ENCODE data around the gene SLC35A5. TPM values are rescaled to one million over a fixed set of nuclear protein-coding genes. Genes with fewer than 3 reads are reported as not detected.

SLC35A5 gene
- total RNA-seq, 2 experiments from 2014 or later, result 14.7 to 15.3 TPM

DNA sequence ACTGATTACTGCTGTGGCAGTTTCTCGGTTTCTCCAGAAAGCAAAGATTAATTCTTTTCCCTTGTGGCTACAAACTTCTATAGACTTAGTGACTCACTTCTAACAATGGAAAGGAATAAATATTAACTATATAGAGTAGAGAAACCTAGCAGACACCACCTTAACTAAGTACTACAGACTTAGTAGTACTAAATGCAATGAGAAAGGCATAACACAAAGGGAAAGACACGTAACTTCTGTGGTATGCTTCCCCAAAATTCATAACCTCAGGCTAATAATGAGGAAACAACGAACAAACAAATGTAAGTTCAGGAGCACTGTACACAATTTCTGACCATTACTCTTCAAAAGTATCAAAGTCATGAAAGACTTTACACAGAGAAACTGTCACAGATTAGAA is 31.3 kb upstream of the SLC35A5 start:
- no peak for TF ChIP-seq CTCF (IDR thresholded peaks at IDR 0.05)
- ATAC-seq, result no peak
- CTCF ChIA-PET, result interaction anchor here (0.8 to 1.6 kb wide), 15 partner anchors 9 to 425 kb away, joined by 3 to 13 read pairs (median 4); partner anchors contain the start of genes CD200 and SLC9C1
- Mint-ChIP-seq H3K9me3 (no peaks in the 10 kb centered on the region), H3K4me1 (ENCODE audit: low read depth) (peaks cover 2% of the 10 kb centered on the region), H3K27me3 (no peaks in the 10 kb centered on the region), H3K4me3 (no peak overlapping the region), H3K27ac (no peak overlapping the region), H3K36me3 (ENCODE audit: low read depth) (peaks cover 14% of the 10 kb centered on the region)
- intact Hi-C loops (cut with micrococcal nuclease), result no loop called here
- no peak for DNase-seq
- POLR2A ChIA-PET, result no interaction called here

DNA sequence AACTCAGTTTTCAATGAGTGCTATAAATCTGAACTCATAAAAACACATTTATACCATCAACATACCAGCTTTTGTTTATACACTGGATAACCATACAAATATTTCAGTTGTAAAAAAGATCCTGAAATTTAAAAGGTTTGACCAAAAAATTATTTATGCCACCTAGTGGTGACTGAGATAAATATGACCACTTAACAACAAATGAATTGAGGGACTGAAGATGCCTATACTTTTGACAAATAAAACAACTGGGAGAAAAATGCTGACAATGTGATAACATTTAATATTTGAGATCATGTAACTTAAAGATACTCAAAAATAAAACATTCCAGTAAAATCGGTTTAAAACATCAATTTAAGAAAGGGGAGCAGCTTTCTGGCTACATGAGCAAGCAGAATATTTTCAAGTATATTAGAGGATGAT is 30.5 kb upstream of the SLC35A5 start:
- ATAC-seq (peak; percentile 45), DNase-seq (no peak)
- ChIA-PET CTCF (interaction anchor here (0.8 to 1.6 kb wide), 16 partner anchors 8 to 425 kb away, joined by 3 to 13 read pairs (median 4); partner anchors contain the start of genes CD200 and SLC9C1), POLR2A (no interaction called here)
- peaks cover 5% of the 10 kb centered on the region for H3K4me1 Mint-ChIP-seq (ENCODE audit: low read depth)
- TF ChIP-seq CTCF (IDR thresholded peaks at IDR 0.05), result peak; percentile 57
- intact Hi-C loops (cut with micrococcal nuclease), result no loop called here
- no peak overlapping the region for H3K27ac Mint-ChIP-seq
- H3K4me3 Mint-ChIP-seq, result no peak overlapping the region
- peaks cover 17% of the 10 kb centered on the region for H3K36me3 Mint-ChIP-seq (ENCODE audit: low read depth)
- H3K27me3 Mint-ChIP-seq, result no peaks in the 10 kb centered on the region
- no peaks in the 10 kb centered on the region for H3K9me3 Mint-ChIP-seq

- Mint-ChIP-seq H3K27ac (peak overlapping the region; percentile 70), H3K9me3 (no peaks in the 10 kb centered on the region), H3K27me3 (no peaks in the 10 kb centered on the region), H3K36me3 (ENCODE audit: low read depth) (peaks cover 40% of the 10 kb centered on the region), H3K4me3 (no peak overlapping the region), H3K4me1 (ENCODE audit: low read depth) (peaks cover 24% of the 10 kb centered on the region)
- DNase-seq, result no peak
- POLR2A ChIA-PET, result no interaction called here
- intact Hi-C loops (cut with micrococcal nuclease), result no loop called here
- ATAC-seq, result peak; percentile 89
- no peak for TF ChIP-seq CTCF (IDR thresholded peaks at IDR 0.05)
- CTCF ChIA-PET, result interaction anchor here (1.1 to 1.6 kb wide), 2 partner anchors 9 to 61 kb away, joined by 3 to 6 read pairs; no protein-coding TSS in a partner anchor
Observed at GRCh38 chr3:112539825-112540650, 21.8 kb upstream of the SLC35A5 start.

DNA sequence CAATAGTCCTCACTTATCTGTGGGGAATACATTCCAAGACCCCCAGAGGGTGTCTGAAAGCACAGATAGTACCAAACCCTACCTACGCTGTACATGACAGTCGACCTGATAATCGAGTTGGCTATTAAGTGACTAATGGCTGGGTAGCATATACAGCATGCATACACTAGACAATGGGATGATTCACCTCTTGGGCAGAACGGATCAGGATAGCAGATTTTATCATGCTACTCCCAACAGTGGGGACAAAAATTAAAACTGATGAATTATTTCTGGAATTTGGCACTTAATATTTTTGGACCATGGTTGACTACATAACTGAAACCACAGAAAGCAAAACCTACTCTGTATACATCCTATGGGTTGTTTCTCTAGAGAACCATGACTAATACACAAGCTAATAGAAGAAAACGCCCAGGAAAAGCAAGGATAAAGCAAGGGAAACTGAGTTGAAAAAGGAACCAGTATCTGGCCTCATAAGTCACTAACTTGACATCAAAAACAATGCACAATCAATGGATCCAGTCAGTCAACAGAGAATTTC is 15.6 kb upstream of the SLC35A5 start:
- H3K27me3 Mint-ChIP-seq, result no peaks in the 10 kb centered on the region
- ATAC-seq (no peak), DNase-seq (no peak)
- no peak for TF ChIP-seq CTCF (IDR thresholded peaks at IDR 0.05)
- intact Hi-C loops (cut with micrococcal nuclease), result no loop called here
- no peak overlapping the region for H3K4me3 Mint-ChIP-seq
- H3K27ac Mint-ChIP-seq, result no peak overlapping the region
- CTCF ChIA-PET, result no interaction called here
- peaks cover 8% of the 10 kb centered on the region for H3K4me1 Mint-ChIP-seq (ENCODE audit: low read depth)
- no peaks in the 10 kb centered on the region for H3K9me3 Mint-ChIP-seq
- POLR2A ChIA-PET, result no interaction called here
- H3K36me3 Mint-ChIP-seq (ENCODE audit: low read depth), result peaks cover 28% of the 10 kb centered on the region

DNA sequence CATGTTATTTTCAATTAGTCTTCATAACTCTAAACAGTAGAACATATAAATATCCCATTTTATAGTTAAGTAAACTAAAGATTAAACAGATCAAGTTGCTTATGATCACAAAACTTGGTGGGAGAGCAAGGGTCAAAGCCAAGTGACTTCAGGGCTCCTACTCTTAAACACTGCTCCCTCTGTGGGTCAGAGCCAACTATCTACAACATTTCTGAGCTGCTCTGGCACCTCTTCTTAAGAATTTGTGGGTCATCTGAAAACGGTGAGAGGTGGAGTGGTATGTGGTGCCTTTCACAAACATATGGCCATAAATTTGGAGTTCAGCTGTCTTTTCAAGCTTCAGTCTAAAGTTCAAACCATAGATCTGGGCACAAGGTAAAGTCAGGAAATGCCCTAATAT is 11.0 kb upstream of the SLC35A5 start:
- no peak for TF ChIP-seq CTCF (IDR thresholded peaks at IDR 0.05)
- intact Hi-C loops (cut with micrococcal nuclease), result no loop called here
- no peak overlapping the region for H3K27ac Mint-ChIP-seq
- H3K36me3 Mint-ChIP-seq (ENCODE audit: low read depth), result peaks cover 30% of the 10 kb centered on the region
- no peaks in the 10 kb centered on the region for H3K27me3 Mint-ChIP-seq
- POLR2A ChIA-PET, result interaction anchor here (1.6 kb wide), 1 partner anchor 10 kb away, joined by 6 read pairs; no protein-coding TSS in a partner anchor
- peaks cover 27% of the 10 kb centered on the region for H3K4me1 Mint-ChIP-seq (ENCODE audit: low read depth)
- no peak for ATAC-seq
- CTCF ChIA-PET, result interaction anchor here (0.8 to 1.4 kb wide), 3 partner anchors 28 to 439 kb away, joined by 3 read pairs; partner anchors contain the start of gene SLC9C1
- DNase-seq, result no peak
- no peaks in the 10 kb centered on the region for H3K9me3 Mint-ChIP-seq
- no peak overlapping the region for H3K4me3 Mint-ChIP-seq

All from activated CD8-positive, alpha-beta T cell treated with anti-CD3 and anti-CD28 coated beads for 36 hours (primary cell).